ENCODE measurements around the gene SPIN2A. TPM values are rescaled to one million over a fixed set of nuclear protein-coding genes. Genes with fewer than 3 reads are reported as not detected.

The SPIN2A gene
- total RNA-seq, 1 experiment from 2014 or later, result 2.8 TPM

DNA sequence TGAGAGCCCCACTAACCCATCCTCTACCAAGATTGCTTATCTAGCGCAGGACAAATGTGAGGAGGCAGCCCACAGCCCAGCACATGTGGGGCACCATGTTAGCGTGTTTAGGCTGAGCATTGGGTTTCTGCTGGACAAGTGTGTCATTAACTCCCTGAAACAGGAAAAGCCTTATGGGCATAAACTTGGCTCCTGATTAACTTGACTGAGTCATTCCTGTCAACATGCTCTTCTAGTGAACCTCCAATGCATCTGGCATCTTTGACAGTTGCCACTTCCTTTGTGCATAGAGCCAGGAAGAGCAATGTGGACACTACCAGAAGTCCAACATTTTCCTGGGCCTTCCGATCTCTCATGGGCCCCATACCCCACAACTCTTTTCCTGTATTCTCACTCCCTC lies 2.5 kb downstream of the SPIN2A start:
- Mint-ChIP-seq H3K27me3 (ENCODE audit: low read depth) (peaks cover 3% of the 10 kb centered on the region; the same call in 1 of the 2 replicates), H3K4me3 (no peak overlapping the region), H3K4me1 (peaks cover 14 to 22% of the 10 kb centered on the region in 2 experiments), H3K27ac (no peak overlapping the region; a peak in 1 of 7 replicates), H3K9me3 (peaks cover 49 to 67% of the 10 kb centered on the region in 2 experiments), H3K36me3 (ENCODE audit: insufficient read depth in 1 of 3, low read depth in 3 of 3) (peaks cover 0 to 24% (median 19%) of the 10 kb centered on the region in 3 experiments; a peak in 6 of 7 replicates)
- Histone ChIP-seq H4K5ac (ENCODE audit: insufficient read length, low read depth, low read length) (no peak overlapping the region), H3K4me2 (ENCODE audit: insufficient read depth, insufficient read length, low read length) (no peak overlapping the region), H3K79me2 (ENCODE audit: insufficient read depth, low read length) (no peaks in the 10 kb centered on the region), H3K23me2 (ENCODE audit: insufficient read length, low read depth, low read length, poor library complexity, severe bottlenecking) (peaks cover 3% of the 10 kb centered on the region), H2BK20ac (ENCODE audit: low read depth, low read length, poor library complexity, severe bottlenecking) (no peak overlapping the region), H3K14ac (ENCODE audit: insufficient read depth, low read length) (no peak overlapping the region), H2BK12ac (ENCODE audit: insufficient read length, low read depth, low read length) (no peak overlapping the region), H4K8ac (replicated peaks; ENCODE audit: insufficient read length, low read depth, low read length) (no peak overlapping the region), H3K18ac (ENCODE audit: insufficient read length, low read depth, low read length) (no peak overlapping the region), H3K4ac (ENCODE audit: low read depth, low read length) (no peak overlapping the region), H2AFZ (ENCODE audit: low read length) (no peak overlapping the region), H4K91ac (ENCODE audit: insufficient read length, low read depth, low read length) (no peak overlapping the region), H3K27ac (ENCODE audit: insufficient read length, low read depth, low read length) (no peak overlapping the region), H3K4me1 (ENCODE audit: insufficient read depth, low read length) (no peaks in the 10 kb centered on the region), H3K9ac (ENCODE audit: extremely low read depth, insufficient read length, low read length) (no peak overlapping the region), H3K56ac (ENCODE audit: insufficient read length, low read depth, low read length) (no peak overlapping the region), H3K79me1 (ENCODE audit: insufficient read depth, low read depth, low read length, poor library complexity, severe bottlenecking) (no peaks in the 10 kb centered on the region), H3K9me3 (ENCODE audit: control insufficient read depth, low read depth, low read length) (peaks cover 9% of the 10 kb centered on the region), H2BK15ac (ENCODE audit: low read depth, low read length) (no peak overlapping the region), H2BK120ac (ENCODE audit: low read depth, low read length, poor library complexity, severe bottlenecking) (no peak overlapping the region), H2AK5ac (ENCODE audit: insufficient read length, low read length) (no peak overlapping the region), H4K20me1 (ENCODE audit: control insufficient read depth, insufficient read depth, insufficient read length) (no peaks in the 10 kb centered on the region), H2BK5ac (ENCODE audit: insufficient read length, low read length) (no peak overlapping the region), H3K23ac (ENCODE audit: insufficient read length, low read depth, low read length) (no peak overlapping the region), H3T11ph (ENCODE audit: low read length) (no peak overlapping the region), H3K27me3 (ENCODE audit: insufficient read depth, low read length) (no peaks in the 10 kb centered on the region)
- no CpG with 5 or more reads among the region's 3 CpGs for WGBS (ENCODE audit: extremely low coverage, insufficient read length, low lambda C conversion rate)
- TF ChIP-seq, protein P1, sequence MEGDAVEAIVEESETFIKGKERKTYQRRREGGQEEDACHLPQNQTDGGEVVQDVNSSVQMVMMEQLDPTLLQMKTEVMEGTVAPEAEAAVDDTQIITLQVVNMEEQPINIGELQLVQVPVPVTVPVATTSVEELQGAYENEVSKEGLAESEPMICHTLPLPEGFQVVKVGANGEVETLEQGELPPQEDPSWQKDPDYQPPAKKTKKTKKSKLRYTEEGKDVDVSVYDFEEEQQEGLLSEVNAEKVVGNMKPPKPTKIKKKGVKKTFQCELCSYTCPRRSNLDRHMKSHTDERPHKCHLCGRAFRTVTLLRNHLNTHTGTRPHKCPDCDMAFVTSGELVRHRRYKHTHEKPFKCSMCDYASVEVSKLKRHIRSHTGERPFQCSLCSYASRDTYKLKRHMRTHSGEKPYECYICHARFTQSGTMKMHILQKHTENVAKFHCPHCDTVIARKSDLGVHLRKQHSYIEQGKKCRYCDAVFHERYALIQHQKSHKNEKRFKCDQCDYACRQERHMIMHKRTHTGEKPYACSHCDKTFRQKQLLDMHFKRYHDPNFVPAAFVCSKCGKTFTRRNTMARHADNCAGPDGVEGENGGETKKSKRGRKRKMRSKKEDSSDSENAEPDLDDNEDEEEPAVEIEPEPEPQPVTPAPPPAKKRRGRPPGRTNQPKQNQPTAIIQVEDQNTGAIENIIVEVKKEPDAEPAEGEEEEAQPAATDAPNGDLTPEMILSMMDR (conservative IDR thresholded peaks at IDR 0.05), result no peak
- no peak for DNase-seq

All from H9 (cell line).